Measurements from ENCODE around the gene ANLN.

GRCh38 chr7:36406156-36406555 lies 16.5 kb downstream of the ANLN start:
- TF ChIP-seq CTCF (IDR thresholded peaks at IDR 0.05) (no peak), POLR2A (IDR thresholded peaks at IDR 0.05) (no peak)
